NCI-H187 (cell line): Measurements from ENCODE around the gene LPCAT1.
"Not testable (repeated sequence)": the region's sequence is repeated elsewhere in the genome, so short reads cannot be mapped to it uniquely, and the experiment has no call there.

Experiments
- DNase-seq, 2 experiments: peaks; one replicate each; lab custom pipeline; 2025; lab: John Stamatoyannopoulos, UW

Gene LPCAT1

GRCh38 chr5:1509346-1510085, 14.2 kb downstream of the LPCAT1 start:
- DNase-seq, result no peak

GRCh38 chr5:1508659-1509290, 15.0 kb downstream of the LPCAT1 start:
- no peak for DNase-seq

DNA sequence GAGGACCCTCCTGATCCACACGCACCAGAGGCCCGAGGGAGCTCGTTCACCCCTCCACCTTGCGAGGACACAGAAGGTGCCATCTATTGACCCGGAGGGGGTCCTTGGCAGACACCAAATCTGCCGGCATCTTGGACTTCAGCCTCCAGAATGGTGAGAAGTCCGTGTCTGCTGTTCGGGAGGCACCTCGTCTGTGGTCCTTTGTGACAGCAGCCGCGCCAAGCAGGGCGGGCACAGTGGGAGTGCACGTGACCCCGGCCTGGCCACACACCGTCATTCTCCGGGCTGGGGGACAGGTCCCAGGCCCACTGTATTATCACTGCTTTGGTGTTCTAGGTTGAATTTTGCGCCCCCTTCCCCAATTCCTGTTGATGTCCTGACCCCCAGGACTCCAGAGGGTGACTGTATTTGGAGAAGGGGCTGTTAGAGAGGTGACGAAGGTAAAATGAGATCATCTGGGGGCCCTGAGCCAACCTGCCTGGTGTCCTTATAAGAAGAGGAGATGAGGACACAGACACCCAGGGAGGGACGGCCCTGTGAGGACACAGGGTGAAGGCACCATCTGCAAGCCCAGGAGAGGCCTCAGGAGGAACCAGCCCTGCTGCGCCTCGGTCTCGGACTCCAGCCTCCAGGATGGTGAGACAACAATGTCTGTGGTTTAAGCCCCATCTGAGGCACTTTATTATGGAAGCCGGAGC, 15.7 kb downstream of the LPCAT1 start:
- no peak for DNase-seq

DNA sequence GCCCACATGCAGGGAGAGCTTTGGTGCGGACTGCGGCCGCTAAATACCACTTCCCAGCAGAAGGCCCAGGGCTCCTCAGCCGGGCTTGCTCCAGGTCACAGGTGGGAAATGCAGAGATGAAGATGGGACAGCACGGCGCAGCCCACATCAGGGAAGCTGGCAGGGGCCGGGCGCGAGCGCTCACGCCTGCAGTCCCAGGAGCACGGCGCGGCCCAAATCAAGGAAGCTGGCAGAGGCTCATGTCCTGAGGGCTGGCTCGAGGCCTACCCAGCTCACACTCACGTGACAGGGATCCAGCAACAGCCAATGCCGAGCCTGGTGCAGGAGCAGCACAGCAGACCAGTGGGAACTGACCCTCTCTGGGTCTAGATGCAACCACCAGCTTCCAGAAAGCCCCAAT, 16.3 kb downstream of the LPCAT1 start:
- DNase-seq, result no peak

DNA sequence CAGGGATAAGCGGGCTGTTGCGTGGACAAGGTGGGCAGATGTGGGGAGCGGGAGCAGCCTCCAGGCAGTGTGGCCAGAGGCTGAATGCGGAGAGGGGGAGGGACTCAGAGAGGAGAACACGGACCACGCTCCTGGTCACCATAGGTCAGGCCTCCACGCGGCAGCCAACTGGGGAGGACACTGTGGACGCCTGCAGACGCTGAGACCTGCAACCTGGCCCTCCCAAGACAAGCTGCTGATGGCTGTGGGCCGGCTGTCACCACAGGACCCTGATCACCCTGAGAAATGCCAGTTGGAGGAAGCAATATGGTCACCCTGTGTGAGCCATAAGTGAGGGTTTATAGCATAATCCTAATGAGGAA, 16.8 kb downstream of the LPCAT1 start:
- no peak for DNase-seq

DNA sequence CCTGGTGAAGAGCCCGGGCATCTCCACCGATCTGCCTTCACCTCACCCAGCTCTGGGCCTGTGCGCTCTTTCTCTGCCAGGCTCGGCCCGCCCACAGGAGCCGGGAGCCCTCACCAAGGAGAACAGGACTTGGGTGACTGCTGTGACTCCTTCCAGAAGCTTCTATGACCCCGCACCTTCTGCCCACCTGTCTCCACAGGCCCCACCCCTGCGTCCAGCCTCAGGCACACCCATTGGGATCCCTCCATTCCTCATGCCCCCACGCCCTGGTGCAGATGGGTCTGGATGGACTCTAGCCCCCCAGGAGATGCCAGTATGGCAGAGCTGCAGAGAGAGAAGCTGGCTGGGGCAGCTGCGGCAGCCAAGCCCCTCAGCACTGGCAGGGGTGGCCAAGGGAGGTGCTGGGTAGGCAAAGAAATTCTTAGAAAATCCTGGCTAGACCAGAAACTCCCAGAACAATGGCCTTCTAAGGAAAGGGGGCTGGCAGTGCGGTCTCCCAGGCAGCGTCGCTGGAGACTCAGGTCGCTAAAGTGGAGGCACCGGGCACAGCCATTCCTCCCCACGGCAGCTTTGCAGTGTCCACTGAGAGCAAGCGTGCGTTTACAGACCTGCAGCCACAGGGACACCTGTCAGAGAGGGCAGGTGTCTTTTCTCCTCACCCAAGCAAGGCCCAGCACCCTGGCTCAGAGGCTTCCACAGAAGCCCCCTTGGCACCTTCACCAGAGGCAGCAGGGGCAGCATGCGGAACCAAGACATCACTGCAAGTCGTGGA, 17.3 kb downstream of the LPCAT1 start:
- DNase-seq, result no peak

DNA sequence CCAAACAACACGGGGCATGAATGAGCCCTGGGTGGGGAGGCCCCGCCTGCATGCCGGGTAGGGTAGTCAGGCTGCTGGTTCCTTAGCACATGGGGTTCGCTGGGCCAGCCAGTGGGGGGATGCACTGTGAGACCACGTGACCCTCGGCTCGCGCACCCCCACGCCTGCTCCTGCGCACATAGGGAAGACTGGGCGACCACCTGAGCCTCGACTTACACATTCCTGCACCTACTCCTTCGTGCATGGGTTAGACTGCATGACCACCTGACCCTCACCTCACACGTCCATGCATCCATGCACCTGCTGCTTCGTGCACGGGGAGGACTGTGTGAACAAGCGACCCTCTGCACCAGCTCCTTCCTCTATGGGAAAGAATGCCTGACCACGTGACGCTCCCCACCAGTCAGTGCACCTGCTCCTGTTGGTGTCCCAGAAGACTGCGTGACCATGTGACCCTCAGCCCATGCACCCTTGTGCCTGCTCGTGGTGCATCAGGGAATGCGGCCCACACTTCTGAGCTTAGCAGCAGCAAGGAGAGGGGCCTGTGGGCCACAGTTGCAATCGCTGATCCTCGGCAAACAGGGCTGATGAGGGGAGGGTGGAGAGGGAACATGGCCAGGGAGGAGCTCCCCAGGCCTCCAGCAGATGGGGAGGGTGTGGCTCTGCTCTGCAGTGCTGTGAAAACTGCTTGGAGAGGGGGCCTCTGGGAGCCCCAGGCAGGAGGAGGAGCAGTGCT, 18.1 kb downstream of the LPCAT1 start:
- no peak for DNase-seq

- DNase-seq, result not testable (repeated sequence)
These were observed 18.7 kb downstream of the LPCAT1 start for GRCh38 chr5:1505089-1505488.

GRCh38 chr5:1504617-1505016, 19.1 kb downstream of the LPCAT1 start:
- no peak for DNase-seq

DNA sequence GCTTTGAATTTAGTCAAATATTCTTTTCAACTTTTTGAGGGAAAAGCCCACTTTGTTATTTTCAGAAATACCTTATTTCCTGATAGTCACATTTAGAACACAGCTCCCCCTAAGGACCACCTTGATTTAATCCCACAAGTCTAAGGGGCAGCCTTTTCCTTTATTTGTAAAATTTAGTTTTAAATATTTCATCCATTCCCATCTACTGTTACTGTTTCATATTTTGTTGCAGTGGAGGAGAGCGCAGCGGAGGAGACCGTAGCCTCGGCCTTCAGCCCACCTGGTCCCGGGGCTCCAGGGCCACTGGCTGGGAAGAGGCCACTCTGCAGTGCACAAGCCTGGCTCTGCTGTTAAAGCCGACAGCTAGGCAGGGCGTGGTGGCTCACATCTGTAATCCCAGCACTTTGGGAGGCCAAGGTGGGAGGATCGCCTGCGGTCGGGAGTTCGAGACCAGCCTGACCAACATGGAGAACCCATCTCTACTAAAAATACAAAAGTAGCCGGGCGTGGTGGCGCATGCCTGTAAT, 19.6 kb downstream of the LPCAT1 start:
- no peak for DNase-seq

DNA sequence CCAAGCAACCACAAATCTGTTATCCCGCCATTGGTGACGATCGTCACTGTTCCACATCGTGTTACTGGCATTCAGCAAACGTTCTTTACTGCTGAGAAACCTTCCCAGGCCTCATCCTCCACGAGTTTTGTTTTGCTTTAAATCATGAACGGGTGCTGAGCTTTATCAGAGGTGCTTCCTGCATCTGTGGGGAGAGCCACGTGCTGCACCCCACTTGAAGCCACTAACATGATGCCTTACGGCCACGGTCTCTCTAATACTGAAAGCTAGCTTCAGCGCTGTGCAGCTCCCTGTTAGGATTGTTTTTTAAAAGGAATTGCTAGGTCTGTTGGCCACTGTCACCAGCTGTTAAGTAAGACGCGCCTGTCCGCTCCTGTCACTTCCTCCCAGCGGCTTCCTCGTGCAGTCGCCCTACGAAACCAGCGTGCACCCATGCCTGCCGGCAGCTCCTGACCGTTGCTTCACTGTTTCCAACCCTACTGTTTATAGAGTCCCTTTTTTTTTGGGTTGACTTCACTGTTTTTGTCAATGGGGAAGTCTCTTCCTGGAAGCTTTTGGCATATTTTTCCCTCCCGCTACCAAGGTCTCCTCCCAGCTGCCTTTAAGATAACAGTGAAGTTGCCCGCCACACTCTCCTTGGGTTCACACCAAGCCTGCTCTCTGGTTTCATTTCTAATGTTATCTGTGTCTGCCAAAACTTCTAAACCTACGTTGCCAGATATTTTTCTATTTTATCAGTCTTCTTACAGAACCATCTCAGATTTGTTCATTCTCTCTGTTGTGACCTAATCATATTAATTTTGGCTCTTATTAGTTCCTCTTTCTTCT, 20.3 kb downstream of the LPCAT1 start:
- no peak for DNase-seq

DNA sequence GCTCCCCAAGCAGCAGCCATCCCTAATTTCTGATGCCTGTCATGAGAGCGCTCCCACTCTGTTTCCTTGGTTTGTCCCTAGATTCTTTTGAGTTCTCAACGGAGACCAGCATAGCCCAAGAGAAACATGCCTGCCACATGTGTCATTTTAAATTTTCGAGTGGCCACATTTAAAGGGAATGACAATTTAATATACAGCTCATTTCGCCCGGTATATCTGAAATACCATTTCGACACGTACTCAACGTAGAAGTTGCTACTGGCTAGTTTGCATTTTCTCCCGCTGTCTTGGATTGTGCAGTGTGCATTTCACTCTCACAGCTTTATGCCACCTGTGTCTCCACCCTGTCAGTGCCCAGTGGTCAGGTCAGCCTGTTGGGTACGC, 21.0 kb downstream of the LPCAT1 start:
- DNase-seq, result no peak

- DNase-seq, result no peak
These were observed 21.6 kb downstream of the LPCAT1 start for GRCh38 chr5:1502046-1502736.

DNA sequence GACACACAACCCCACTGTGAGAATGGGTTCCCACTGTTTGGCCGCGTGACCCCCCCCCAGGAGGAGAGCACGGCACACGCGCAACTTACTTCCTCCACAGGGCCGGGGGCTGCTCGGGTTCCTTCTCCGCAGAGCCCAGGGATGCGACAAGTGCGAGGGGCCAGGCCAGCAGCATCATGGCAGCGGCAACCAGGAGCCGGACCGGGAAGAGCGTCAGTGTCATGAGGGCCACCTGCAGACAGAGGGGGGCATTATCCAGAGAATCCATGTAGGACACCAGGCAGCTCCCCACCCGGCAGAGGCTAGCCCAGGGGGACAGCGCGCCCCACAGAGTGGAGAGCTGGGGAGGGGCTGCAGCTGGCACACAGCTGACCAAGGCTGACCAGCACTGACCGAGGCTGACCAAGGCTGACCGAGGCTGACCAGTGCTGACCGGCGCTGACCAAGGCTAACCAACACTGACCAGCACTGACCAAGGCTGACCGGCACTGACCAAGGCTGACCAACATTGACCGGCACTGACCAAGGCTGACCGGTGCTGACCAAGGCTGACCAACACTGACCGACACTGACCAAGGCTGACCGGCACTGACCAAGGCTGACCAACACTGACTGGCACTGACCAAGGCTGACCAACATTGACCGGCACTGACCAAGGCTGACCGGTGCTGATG, 22.3 kb downstream of the LPCAT1 start:
- DNase-seq, result no peak

DNA sequence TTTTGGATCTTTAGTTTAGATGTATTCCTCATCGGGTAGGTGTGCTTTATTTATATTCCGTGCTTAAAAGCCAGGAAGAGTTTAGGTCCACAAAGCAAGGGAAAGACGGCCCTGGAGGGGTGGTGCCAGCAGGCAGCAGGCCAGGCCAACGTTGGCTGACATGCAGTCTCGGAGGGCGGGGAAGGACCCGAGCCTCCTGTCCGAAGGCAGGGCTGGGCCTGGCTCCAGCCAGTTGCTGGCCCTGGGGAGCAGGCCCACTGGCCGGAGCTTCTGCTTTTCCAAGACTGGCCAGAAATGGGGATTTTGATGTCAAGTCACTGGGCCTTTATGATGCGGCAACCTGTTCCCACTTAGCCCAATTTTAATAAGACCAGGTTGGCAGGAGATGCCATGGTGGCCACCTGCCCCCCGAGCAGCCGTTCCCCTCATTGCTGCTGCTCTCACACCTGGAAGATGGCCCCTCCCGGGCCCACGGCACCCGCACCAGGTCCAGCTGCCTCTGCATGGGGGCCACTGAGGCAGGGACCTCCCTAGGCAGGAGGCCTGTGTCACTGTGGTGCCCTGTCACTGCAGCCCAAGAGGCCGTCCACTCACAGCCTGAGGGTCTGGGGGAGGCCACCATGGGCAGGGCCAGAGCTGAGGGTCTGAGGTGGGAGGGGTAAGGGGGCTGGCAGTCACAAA, 23.2 kb downstream of the LPCAT1 start:
- DNase-seq, result no peak

GRCh38 chr5:1499851-1500250, 23.9 kb downstream of the LPCAT1 start:
- DNase-seq, result no peak

DNA sequence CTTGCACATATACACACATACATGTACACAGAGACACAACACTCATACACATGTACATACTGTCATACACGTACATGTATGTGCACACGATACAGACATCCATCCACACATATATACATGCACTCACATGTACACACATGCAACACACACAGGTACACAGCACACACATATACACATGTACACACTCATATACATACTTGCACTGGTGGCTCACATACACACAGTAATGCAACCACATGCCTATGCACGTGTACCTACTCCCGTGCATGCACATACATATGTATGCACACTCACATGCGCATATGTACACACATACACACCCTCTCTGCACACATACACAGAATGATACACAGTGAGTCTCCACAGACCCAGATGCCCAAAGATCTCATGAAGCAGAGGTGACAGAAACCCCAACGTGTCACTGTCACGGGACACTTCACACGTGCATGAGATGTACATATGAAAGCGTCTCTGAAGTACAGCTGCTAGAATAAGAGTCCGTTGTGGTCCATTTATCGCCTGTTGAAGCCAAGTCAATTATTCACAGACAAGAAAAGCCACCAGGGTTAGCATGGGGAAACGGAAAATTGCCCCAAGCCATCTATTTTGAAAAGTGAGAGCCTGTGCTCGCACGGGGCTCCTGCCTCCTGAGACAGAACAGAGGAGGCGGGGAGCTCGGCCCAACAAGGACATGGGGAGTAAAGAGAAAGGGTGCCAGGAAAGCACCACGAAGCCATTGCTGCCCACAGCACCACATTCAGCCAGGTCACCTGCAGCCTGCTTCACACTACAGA, 24.9 kb downstream of the LPCAT1 start:
- DNase-seq, result no peak
